ENCODE measurements around the gene CMTR1. TPM values are rescaled to one million over a fixed set of nuclear protein-coding genes. Genes with fewer than 3 reads are reported as not detected.
A peak's percentile ranks its signal among the peaks of the same experiment; 100 is the strongest.

The CMTR1 gene
- total RNA-seq, 5 donors from 2014 or later (not counting 1 experiment from before 2014, with no cell fraction given), result 62.5 to 82.7 (median 75.2) TPM

GRCh38 chr6:37517411-37517812, 84.4 kb downstream of the CMTR1 start:
- 0% methylated on average over 5 of the region's 11 CpGs for WGBS (ENCODE audit: insufficient coverage)
- peaks cover 82 to 92% (median 85%) of the 10 kb centered on the region in 3 donors for H3K4me1 Mint-ChIP-seq
- Histone ChIP-seq H3K36me3 (ENCODE audit: control insufficient read depth in 2 of 2, extremely low read depth in 1 of 2, insufficient read depth in 1 of 2, low read length in 1 of 2) (no peaks in the 10 kb centered on the region), H3K4me3 (ENCODE audit: control insufficient read depth in 1 of 2, extremely low read depth in 1 of 2, low read length in 1 of 2) (peak overlapping the region; percentile 46 to 58), H3K27ac (ENCODE audit: low read length) (peak overlapping the region; percentile 100), H3K4me1 (ENCODE audit: control insufficient read depth in 1 of 2, extremely low read depth in 1 of 2, insufficient read depth in 2 of 2, low read length in 2 of 2) (peaks cover 54 to 90% of the 10 kb centered on the region in 2 experiments), H3K9me3 (no peaks in the 10 kb centered on the region), H3K27me3 (replicated peaks in 1 of 2; ENCODE audit: control insufficient read depth in 2 of 2, extremely low read depth in 1 of 2, insufficient read depth in 2 of 2, low read length in 1 of 2) (no peaks in the 10 kb centered on the region)
- H3K9me3 Mint-ChIP-seq, result no peaks in the 10 kb centered on the region
- peak overlapping the region; percentile 76 to 91 (median 83) for H3K4me3 Mint-ChIP-seq
- H3K27me3 Mint-ChIP-seq, result no peaks in the 10 kb centered on the region
- H3K36me3 Mint-ChIP-seq, result peaks cover 8% of the 10 kb centered on the region
- ATAC-seq (replicated peaks in 1 of 4) (peak; percentile 61 to 69 (median 63)), DNase-seq (peak in 34 of 35 experiments; percentile 66 to 92 (median 80))
- peak overlapping the region; percentile 100 for H3K27ac Mint-ChIP-seq
- CTCF ChIA-PET, result interaction anchor here (0.5 to 2.8 kb wide), 8 partner anchors 9 to 1688 kb away, joined by 3 to 38 read pairs (median 4); no protein-coding TSS in a partner anchor
- POLR2A ChIA-PET, result interaction anchor here (0.6 to 4.5 kb wide), 10 partner anchors 9 to 301 kb away, joined by 3 to 157 read pairs (median 5); partner anchors contain the start of gene CCDC167 (in 2 of the 2)

GRCh38 chr6:37518116-37518515, 85.1 kb downstream of the CMTR1 start:
- ChIA-PET CTCF (interaction anchor here (0.6 to 2.8 kb wide), 6 partner anchors 10 to 34 kb away, joined by 3 to 38 read pairs (median 4); partner anchors contain the start of gene CCDC167 (in 1 of the 2)), POLR2A (interaction anchor here (0.7 to 4.5 kb wide), 5 partner anchors 10 to 814 kb away, joined by 5 to 157 read pairs (median 10); partner anchors contain the start of gene CCDC167 (in 1 of the 2))
- Histone ChIP-seq H3K4me3 (ENCODE audit: control insufficient read depth in 1 of 2, extremely low read depth in 1 of 2, low read length in 1 of 2) (peak overlapping the region in 1 of 2 donors; percentile 58), H3K9me3 (no peaks in the 10 kb centered on the region), H3K27ac (ENCODE audit: low read length) (peak overlapping the region; percentile 100), H3K27me3 (replicated peaks in 1 of 2; ENCODE audit: control insufficient read depth in 2 of 2, extremely low read depth in 1 of 2, insufficient read depth in 2 of 2, low read length in 1 of 2) (no peaks in the 10 kb centered on the region), H3K36me3 (ENCODE audit: control insufficient read depth in 2 of 2, extremely low read depth in 1 of 2, insufficient read depth in 1 of 2, low read length in 1 of 2) (no peaks in the 10 kb centered on the region), H3K4me1 (ENCODE audit: control insufficient read depth in 1 of 2, extremely low read depth in 1 of 2, insufficient read depth in 2 of 2, low read length in 2 of 2) (peaks cover 48 to 83% of the 10 kb centered on the region in 2 experiments)
- H3K4me1 Mint-ChIP-seq, result peaks cover 80 to 92% (median 80%) of the 10 kb centered on the region in 3 donors
- 85% methylated on average over 2 of the region's 6 CpGs for WGBS (ENCODE audit: insufficient coverage)
- H3K4me3 Mint-ChIP-seq, result peak overlapping the region; percentile 76 to 91 (median 83)
- DNase-seq, result peak in 1 of 35 experiments; percentile 31
- no peaks in the 10 kb centered on the region for H3K27me3 Mint-ChIP-seq
- H3K27ac Mint-ChIP-seq, result peak overlapping the region; percentile 100
- ATAC-seq (replicated peaks in 1 of 4), result no peak
- H3K9me3 Mint-ChIP-seq, result no peaks in the 10 kb centered on the region
- peaks cover 11% of the 10 kb centered on the region for H3K36me3 Mint-ChIP-seq

DNA sequence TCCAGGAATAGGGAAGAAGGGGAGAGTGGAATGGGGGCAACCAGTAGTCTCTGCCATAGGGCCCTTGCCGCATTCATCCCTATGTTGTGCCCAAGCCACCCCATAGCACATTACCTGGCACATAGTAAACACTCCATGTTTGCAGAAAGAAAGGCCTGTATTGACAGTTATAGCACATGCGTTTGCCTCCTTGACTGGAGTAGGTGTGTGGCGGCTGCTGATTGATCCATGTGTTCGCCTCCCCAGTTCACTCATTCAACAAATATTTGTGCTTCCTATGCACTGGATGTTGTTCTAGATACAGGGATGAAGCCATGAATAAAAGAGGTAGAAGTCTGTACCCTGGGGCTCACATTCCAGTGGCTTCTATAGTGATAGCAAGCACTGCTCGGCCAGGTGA, 86.4 kb downstream of the CMTR1 start:
- no peaks in the 10 kb centered on the region for H3K36me3 ChIP-seq (ENCODE audit: control insufficient read depth in 2 of 2, extremely low read depth in 1 of 2, insufficient read depth in 1 of 2, low read length in 1 of 2)
- POLR2A ChIA-PET, result interaction anchor here (0.7 to 4.5 kb wide), 3 partner anchors 11 to 33 kb away, joined by 5 to 157 read pairs (median 10); partner anchors contain the start of gene CCDC167 (in 1 of the 2)
- Mint-ChIP-seq H3K4me1 (peaks cover 67 to 92% (median 72%) of the 10 kb centered on the region in 3 donors), H3K36me3 (peaks cover 13% of the 10 kb centered on the region), H3K27me3 (no peaks in the 10 kb centered on the region), H3K27ac (peak overlapping the region; percentile 100), H3K4me3 (peak overlapping the region in 2 of 3 donors; percentile 76 to 82), H3K9me3 (no peaks in the 10 kb centered on the region)
- no peak for DNase-seq
- no peak for ATAC-seq (replicated peaks in 1 of 4)
- WGBS (ENCODE audit: insufficient coverage), result no CpG with 5 or more reads among the region's 5 CpGs
- H3K9me3 ChIP-seq, result no peaks in the 10 kb centered on the region
- H3K27ac ChIP-seq (ENCODE audit: low read length), result peak overlapping the region; percentile 100
- H3K27me3 ChIP-seq (replicated peaks in 1 of 2; ENCODE audit: control insufficient read depth in 2 of 2, extremely low read depth in 1 of 2, insufficient read depth in 2 of 2, low read length in 1 of 2), result no peaks in the 10 kb centered on the region
- CTCF ChIA-PET, result interaction anchor here in 1 of 2 donors (1.0 kb wide), 1 partner anchor 46 kb away, joined by 7 read pairs; no protein-coding TSS in a partner anchor
- no peak overlapping the region for H3K4me3 ChIP-seq (ENCODE audit: control insufficient read depth in 1 of 2, extremely low read depth in 1 of 2, low read length in 1 of 2)
- peaks cover 35 to 69% of the 10 kb centered on the region in 2 experiments for H3K4me1 ChIP-seq (ENCODE audit: control insufficient read depth in 1 of 2, extremely low read depth in 1 of 2, insufficient read depth in 2 of 2, low read length in 2 of 2)

DNA sequence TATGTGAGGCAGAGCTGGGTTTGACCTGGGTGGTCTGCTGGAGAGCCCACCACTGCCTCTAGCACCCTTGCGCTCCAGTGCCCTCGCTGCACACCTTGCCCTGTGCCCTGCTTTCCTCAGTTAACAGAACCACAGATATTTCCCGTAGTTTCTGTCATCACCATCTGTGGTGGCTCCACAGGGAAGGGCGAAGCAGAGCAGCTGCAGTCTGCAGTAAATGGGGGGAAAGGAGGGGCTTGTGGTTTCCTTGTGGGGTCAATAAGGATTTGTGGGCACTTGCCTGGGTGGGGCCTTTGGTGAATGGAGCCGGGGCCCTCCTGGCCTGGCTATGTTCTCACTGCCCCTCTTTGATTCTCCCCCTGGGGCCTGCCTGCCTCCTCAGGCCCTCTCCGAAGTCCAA, 87.9 kb downstream of the CMTR1 start:
- Histone ChIP-seq H3K9me3 (no peaks in the 10 kb centered on the region), H3K27ac (ENCODE audit: low read length) (no peak overlapping the region), H3K36me3 (ENCODE audit: control insufficient read depth in 2 of 2, extremely low read depth in 1 of 2, insufficient read depth in 1 of 2, low read length in 1 of 2) (no peaks in the 10 kb centered on the region), H3K4me1 (ENCODE audit: control insufficient read depth in 1 of 2, extremely low read depth in 1 of 2, insufficient read depth in 2 of 2, low read length in 2 of 2) (peaks cover 22 to 55% of the 10 kb centered on the region in 2 experiments), H3K27me3 (replicated peaks in 1 of 2; ENCODE audit: control insufficient read depth in 2 of 2, extremely low read depth in 1 of 2, insufficient read depth in 2 of 2, low read length in 1 of 2) (no peaks in the 10 kb centered on the region), H3K4me3 (ENCODE audit: control insufficient read depth in 1 of 2, extremely low read depth in 1 of 2, low read length in 1 of 2) (no peak overlapping the region)
- ChIA-PET POLR2A (no interaction called here), CTCF (no interaction called here)
- Mint-ChIP-seq H3K4me1 (peaks cover 67 to 92% (median 70%) of the 10 kb centered on the region in 3 donors), H3K36me3 (peaks cover 27% of the 10 kb centered on the region), H3K9me3 (no peaks in the 10 kb centered on the region), H3K4me3 (peak overlapping the region in 1 of 3 donors; percentile 39), H3K27me3 (no peaks in the 10 kb centered on the region), H3K27ac (no peak overlapping the region)
- ATAC-seq (replicated peaks in 1 of 4) (no peak), DNase-seq (no peak)
- WGBS (ENCODE audit: insufficient coverage), result 76% methylated on average over 4 of the region's 6 CpGs

GRCh38 chr6:37521674-37522073, 88.7 kb downstream of the CMTR1 start:
- no peak overlapping the region for H3K27ac ChIP-seq (ENCODE audit: low read length)
- peak overlapping the region in 1 of 2 donors; percentile 43 for H3K27ac Mint-ChIP-seq
- peaks cover 22 to 51% of the 10 kb centered on the region in 2 experiments for H3K4me1 ChIP-seq (ENCODE audit: control insufficient read depth in 1 of 2, extremely low read depth in 1 of 2, insufficient read depth in 2 of 2, low read length in 2 of 2)
- H3K36me3 ChIP-seq (ENCODE audit: control insufficient read depth in 2 of 2, extremely low read depth in 1 of 2, insufficient read depth in 1 of 2, low read length in 1 of 2), result no peaks in the 10 kb centered on the region
- H3K36me3 Mint-ChIP-seq, result peaks cover 27% of the 10 kb centered on the region
- 56% methylated on average over 2 of the region's 4 CpGs for WGBS (ENCODE audit: insufficient coverage)
- no peak overlapping the region for H3K4me3 ChIP-seq (ENCODE audit: control insufficient read depth in 1 of 2, extremely low read depth in 1 of 2, low read length in 1 of 2)
- no peaks in the 10 kb centered on the region for H3K27me3 ChIP-seq (replicated peaks in 1 of 2; ENCODE audit: control insufficient read depth in 2 of 2, extremely low read depth in 1 of 2, insufficient read depth in 2 of 2, low read length in 1 of 2)
- peaks cover 63 to 91% (median 69%) of the 10 kb centered on the region in 3 donors for H3K4me1 Mint-ChIP-seq
- H3K27me3 Mint-ChIP-seq, result no peaks in the 10 kb centered on the region
- POLR2A ChIA-PET, result no interaction called here
- H3K4me3 Mint-ChIP-seq, result peak overlapping the region in 1 of 3 donors; percentile 2
- DNase-seq (no peak), ATAC-seq (replicated peaks in 1 of 4) (no peak)
- H3K9me3 ChIP-seq, result no peaks in the 10 kb centered on the region
- CTCF ChIA-PET, result no interaction called here
- no peaks in the 10 kb centered on the region for H3K9me3 Mint-ChIP-seq

DNA sequence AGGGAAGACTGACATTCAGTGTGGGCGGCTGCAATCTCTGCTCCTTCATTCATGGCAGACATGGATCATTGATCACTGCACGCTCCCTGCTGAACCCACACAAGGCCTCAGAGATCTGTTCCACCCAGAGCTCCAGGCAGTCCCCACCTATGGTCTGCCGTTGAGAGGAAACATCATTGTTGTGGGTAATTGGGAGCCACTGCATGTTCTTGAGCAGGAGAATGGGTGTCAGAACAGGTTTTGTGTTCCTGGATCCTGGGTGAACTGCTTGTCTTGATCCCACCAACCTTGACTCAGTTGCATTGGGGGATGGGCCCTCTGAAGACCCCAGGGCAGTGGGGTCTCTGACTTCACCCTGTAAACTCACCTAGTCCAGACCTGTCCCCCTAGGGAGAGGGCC, 89.8 kb downstream of the CMTR1 start:
- H3K27me3 ChIP-seq (replicated peaks in 1 of 2; ENCODE audit: control insufficient read depth in 2 of 2, extremely low read depth in 1 of 2, insufficient read depth in 2 of 2, low read length in 1 of 2), result no peaks in the 10 kb centered on the region
- no peak overlapping the region for H3K4me3 ChIP-seq (ENCODE audit: control insufficient read depth in 1 of 2, extremely low read depth in 1 of 2, low read length in 1 of 2)
- no peak overlapping the region for H3K27ac ChIP-seq (ENCODE audit: low read length)
- no peaks in the 10 kb centered on the region for H3K9me3 ChIP-seq
- H3K4me1 ChIP-seq (ENCODE audit: control insufficient read depth in 1 of 2, extremely low read depth in 1 of 2, insufficient read depth in 2 of 2, low read length in 2 of 2), result peaks cover 14 to 39% of the 10 kb centered on the region in 2 experiments
- ATAC-seq (replicated peaks in 1 of 4), result no peak
- ChIA-PET POLR2A (interaction anchor here (0.6 to 0.7 kb wide), 2 partner anchors 11 to 17 kb away, joined by 3 read pairs; no protein-coding TSS in a partner anchor), CTCF (no interaction called here)
- H3K9me3 Mint-ChIP-seq, result no peaks in the 10 kb centered on the region
- H3K36me3 ChIP-seq (ENCODE audit: control insufficient read depth in 2 of 2, extremely low read depth in 1 of 2, insufficient read depth in 1 of 2, low read length in 1 of 2), result no peaks in the 10 kb centered on the region
- 100% methylated on average over 1 of the region's 3 CpGs for WGBS (ENCODE audit: insufficient coverage)
- H3K4me3 Mint-ChIP-seq, result peak overlapping the region in 1 of 3 donors; percentile 2
- H3K4me1 Mint-ChIP-seq, result peaks cover 54 to 92% (median 66%) of the 10 kb centered on the region in 3 donors
- H3K27me3 Mint-ChIP-seq, result no peaks in the 10 kb centered on the region
- peak overlapping the region in 1 of 2 donors; percentile 76 for H3K27ac Mint-ChIP-seq
- H3K36me3 Mint-ChIP-seq, result peaks cover 36% of the 10 kb centered on the region
- DNase-seq, result no peak
